CD4-positive, alpha-beta T cell treated with Interleukin-4 for 1 hour (primary cell): ENCODE measurements around the gene TCFL5.

Experiments used
- DNase-seq, 2 donors: peaks; one replicate each; pipeline ENCODE4 v3.0.0-alpha.2; 2020 to 2022

Gene TCFL5

DNA sequence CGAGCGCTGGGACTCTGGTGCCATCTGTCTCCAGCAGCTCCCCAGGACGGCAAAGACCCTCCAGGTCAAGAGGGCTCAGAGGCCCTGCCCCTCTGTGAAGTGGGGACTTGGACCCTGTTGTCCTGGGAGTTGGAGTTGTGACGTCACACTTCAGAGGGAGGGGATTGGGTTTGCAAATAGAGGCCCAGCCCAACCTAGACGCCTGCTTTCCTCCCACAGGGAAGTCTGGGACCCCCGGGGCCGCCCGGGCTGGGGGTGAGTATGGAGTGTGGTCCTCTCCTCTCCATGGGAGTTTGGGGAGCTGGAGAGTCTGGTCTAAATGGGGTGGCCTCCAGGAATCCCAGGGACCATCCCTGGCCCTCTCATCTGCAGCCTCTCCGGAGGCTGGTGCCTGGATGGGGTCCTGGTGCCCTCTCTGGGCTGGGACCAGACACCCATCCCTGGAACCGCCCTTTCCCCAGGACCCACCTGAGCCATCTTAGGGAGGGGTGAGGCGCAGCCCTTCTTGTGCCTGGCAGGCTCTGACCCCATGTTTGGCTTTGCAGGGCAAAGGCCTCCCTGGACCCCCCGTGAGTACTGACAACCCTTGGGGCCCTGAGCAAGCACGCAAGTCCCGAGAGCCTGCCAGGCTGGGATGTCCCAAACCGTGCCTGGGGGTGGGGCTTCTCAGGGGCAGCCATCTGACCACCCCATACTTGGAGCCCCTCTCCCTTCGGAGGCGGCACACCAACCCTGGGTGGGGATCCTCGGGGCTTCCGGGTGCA is 40.5 kb downstream of the TCFL5 start:
- no peak for DNase-seq

DNA sequence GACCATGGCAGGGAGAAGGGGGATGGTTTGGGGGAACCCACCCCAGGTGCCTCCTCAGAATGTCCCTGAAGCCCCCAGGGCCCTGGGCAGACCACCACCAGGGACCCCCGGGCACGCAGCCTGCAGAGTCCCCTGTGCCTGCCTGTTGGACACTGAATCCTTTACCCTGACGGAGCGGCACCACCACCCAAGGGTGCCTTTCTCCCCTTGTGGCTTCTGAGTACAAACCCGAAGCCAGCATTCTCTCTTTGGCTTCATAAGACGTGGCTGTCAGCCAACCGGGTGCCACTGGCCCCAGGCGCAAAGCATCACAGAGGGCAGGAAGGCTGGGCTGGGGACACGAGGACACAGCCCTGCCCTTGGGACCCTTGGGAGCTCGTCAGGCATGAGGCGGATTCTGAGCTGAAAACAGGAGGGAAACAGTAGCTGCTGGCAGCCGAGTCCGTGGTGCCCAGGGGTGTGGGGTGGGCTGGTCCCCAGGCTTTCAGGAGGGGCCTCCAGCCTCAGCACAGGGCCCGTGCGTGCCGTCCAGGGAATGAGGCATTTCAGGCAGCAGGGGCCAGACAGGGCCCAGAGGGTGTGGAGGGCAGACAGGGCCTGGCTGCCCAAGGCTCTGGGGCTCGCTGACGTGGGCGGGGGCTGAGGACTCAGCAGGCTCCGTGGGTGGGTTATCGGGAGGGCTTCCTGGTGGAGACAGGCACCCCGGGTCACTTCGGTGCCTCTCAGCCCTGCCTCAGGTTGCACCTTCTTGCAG is 41.2 kb downstream of the TCFL5 start:
- DNase-seq, result no peak

DNA sequence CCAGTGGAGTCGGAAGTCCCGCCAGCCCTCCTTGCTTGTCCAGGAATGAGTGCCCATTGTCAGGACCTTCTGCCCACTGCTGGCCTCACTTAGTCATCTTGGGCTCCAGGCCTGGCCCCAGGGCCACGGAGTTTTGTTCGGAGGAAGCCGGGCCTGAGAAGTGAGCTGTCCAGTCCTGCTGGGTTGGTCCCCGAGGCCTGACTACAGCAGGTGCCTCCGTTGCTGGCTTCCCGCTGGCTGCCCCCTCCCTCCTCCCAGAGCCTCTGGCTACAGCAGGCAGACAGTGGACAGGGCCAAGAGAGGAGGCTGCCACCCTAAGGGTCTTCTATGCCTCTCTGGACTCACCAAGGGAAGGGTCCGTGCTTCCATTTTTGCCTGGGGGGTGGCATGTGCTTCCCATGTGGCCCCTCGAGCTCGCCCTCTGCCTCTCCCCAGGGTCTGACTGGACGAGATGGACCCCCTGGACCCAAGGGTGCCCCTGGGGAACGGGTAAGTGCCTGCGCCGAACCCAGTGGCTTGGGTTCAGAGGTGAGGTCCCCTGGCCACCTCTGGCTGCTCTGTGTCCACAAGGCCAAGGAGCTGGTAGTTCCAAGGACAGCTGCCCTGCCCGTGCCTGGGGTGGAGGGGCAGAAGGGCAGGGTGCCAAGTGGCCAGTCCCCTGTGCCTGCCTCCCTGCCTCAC is 42.0 kb downstream of the TCFL5 start:
- DNase-seq, result no peak

DNA sequence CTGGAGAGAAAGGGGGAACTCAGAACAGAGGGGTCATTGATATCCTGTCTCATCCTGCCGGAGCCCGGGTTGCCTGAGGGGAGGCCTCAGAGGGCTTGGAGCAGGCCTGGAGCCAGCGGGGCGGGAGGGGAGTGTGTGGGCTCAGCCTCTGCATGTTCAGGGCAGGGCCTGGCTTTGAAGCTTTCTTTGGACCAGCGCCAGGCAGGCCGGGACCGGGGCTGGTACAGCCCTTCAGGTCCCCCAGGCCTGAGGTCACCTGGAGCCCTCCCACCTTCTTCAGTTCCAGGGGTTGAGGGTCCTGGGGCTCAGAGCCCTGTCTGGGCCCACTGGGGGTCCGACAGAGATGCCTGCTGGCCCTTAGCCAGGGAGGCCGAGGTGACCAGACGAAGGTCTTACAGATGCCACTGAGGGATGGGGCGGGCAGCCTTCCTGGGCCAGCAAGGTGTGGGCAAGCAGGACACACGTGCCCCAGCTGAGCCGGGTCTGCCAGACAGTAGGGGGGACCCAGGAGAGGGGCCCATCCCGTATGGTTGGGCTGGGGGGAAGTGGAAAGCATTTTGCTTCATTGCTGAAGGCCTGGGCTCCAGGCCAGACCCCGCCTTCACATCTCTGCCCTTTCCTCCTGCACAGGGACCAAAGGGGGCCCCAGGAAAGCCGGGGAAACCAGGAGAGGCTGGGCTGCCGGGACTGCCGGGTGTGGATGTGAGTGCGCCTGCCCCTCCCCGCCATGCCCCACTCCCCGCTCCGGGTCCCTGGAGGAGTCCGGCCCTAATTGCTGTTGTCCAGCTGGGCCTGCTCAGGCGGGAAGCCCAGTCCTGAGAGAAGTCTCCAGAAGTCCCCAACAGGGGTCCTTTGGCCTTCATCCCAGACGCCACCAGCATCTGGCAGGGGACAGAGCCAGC is 42.8 kb downstream of the TCFL5 start:
- no peak for DNase-seq

DNA sequence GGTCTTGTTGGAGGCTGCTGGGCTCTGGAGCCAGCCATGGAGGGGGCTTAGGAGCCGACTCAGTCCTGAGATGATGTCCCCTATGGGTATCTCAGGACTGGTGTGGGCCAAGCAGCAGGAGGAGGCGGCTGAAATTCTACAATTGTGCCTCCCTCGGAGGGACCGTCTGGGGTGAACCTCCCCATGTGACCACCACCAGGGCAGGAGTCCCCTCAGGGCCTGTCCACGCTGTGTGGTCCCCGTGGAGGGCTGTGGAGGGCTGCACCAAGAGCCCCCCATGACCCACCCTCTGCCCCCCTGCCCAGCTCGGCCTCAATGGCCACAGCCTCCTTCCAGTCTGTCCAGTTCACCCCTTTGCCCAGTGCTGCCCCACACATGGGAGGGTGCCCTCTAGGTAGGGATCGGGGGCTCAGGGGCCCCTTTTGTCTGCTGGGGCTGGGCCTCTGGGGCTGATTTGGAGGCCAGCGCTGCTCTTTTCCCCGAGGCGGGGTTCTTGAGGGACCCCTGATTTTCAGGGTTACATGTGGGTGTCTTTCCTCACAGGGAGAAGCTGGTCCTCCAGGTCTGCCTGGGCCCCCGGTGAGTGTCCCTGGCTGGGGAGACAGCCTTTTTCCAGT is 43.5 kb downstream of the TCFL5 start:
- no peak for DNase-seq

DNA sequence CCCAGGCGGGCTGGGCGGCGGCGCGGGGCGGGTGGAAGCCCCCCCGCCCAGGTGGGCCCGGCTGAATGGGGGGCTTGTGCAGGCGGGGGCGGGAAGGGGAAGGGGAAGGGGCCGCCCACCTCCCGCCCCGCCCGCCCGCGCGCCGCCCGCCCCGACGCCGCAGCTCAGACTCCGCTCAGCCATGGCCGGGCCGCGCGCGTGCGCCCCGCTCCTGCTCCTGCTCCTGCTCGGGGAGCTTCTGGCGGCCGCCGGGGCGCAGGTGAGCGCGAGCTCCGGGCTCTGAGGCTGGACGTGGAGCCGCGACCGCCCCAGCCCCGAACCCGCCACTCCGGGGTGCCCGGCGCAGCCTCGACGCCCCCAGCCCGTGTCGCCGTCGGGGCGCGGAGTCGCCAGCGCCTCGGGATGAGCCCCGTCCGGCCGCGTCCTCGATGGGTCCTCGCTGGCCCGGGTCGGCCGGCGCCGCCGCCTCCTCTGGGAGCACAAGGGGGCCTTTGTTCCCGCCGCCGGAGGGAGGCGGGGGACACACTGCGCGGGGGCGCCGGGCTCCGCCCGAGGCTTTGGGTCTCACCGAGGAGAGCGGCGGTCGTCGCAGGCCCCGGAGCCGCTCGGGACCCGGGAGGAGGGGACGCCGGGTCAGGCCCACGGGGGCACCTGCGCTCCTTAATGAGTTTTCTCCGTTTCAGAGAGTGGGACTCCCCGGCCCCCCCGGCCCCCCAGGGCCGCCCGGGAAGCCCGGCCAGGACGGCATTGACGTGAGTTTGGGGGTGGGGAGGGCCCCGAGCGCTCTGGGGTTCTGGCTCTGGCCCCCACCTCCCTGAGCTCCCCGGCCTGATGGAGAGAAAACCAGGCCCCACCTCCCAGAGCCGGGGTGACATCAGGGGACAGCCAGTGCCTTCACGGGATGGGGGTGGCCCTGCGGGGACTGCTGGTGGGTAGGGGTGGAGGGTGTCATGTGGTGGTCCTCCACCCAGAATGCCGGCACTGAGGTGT is 44.4 kb downstream of the TCFL5 start, which contains the start of gene COL9A3:
Gene COL9A3, plus strand, starts transcription at position 167 of the 990 bp plus-strand sequence. Its CDS starts 15 bp downstream, at position 182.
- no peak for DNase-seq

DNA sequence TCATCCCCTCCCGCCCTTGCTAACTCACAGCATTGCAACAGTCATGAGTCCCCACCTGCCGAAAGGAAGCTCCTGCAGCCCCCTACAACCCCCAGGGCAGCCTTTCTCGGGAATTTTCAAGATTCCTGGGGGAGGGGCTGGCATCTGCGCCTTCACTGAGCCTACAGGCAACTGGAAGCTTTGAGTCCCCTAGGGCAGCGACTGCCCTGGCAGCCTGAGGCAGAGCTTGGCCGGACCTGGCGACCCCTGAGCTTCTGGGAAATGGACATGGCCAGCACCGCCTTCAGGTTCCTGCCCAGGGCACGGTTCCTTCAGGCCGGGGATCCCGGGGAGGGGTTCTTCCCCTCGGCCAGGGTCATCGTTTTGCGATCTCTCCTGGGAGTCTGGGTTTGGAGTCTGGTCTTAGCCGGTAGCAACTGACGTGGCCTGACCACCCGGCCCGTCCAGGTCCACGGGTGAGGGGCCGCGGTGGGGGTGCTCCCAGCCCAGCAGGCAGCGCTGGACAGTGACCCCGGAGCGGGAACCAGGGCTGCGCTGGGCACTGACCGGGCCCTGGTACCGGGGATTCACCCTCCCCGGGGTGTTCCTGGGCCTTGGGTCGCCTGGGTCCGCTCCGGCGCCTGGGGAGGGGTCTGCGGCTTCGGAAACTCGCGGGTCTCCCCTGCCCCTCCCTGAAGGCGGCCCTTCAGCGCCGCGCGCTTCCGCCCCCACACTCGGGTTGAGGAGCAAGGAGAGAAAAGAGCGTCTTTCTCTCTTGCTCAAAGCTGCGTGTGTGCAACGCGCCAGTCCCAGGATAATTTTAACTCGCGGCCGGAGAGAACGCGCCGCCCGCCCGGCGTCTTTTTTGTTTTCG is 45.4 kb downstream of the TCFL5 start:
- no peak for DNase-seq

DNA sequence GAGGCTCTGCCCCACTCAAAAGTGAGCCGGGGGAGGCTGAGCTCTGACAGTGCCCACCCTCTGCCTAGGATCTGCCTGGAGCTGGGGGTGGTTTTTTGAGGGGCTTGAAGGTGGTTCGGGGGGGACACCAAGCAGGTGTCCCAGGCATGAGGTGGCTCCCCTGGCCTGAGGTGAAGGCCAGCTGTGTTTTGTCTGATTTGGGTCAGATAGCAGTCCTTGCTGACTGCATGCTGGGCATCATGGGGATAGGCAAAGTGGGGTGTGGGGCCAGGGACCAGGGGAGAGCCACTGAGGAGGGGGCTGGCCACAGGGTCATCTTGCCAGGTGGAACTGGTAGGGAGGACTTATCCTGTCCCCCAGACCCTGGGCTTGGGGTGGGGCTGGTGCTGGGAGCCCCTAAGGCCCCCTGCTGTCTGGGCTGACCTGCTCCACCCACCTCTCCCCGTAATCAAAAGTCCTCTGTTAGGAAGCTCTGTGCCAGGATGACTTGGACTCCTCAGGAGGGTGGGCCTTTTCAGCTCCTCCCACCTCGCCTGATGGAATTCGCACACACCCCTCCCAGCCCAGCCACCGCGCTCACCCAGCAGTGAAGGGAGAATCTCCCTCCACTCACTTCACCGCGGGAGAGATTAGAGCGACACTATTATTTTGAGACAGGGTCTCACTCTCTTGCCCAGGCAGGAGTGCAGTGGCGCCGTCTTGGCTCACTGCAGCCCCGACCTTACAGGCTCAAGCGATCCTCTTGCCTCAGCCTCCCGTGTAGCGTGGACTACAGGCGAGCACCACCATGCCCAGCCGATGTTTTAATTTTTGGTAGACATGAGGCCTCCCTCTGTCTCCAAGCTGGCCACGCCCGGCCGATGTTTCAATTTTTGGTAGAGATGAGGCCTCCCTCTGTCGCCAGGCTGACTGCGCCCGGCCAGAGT is 46.3 kb downstream of the TCFL5 start:
- no peak for DNase-seq

DNA sequence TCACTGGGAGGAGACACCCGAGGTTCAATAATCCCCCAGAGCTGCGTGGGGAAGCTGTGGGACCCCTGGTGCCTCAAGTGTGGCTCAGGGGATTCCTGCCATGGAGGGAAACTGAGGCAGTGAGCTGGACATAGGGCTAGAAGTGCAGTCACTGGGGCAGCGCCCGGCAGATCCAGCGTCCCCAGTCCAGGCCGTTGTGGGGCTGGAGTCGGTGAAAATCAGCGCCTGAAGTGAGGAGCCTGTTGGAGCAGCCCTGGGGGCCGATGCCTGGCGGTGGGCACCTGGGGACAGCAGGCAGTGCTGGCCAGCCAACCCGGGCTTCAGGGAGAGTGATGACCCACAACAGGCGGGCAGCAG is 46.9 kb downstream of the TCFL5 start:
- no peak for DNase-seq

DNA sequence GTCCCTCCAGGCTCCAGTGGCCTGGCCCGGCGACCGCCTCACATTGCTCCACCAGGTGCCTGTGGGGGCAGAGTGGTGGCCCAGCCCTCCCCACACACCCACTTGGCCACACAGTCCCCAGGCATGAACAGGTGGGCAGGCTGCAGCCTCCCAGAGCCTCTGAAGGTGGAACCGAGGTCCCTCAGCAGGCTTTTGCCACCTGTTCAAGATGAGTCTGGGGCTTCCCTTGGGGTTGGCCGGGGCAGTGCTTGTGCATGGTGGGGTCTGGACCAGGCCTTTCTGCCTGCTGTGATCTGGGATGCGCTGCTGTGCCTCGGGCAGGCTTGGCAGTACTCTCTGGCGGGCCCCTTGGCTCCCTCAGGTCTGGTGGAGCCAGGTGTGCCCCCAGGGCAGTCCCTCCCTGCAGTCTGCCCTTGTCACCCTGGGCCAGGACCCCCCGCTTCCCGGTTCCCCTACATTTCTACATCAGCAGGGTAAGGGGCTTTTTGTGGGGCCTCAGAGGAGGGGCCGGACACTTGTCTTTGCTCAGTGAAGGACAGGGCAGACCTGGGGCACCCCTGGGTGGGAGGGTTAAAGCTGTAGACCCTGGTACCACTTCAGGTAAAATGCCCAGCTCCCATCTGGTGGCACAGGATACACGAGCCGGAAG is 47.4 kb downstream of the TCFL5 start:
- no peak for DNase-seq

DNA sequence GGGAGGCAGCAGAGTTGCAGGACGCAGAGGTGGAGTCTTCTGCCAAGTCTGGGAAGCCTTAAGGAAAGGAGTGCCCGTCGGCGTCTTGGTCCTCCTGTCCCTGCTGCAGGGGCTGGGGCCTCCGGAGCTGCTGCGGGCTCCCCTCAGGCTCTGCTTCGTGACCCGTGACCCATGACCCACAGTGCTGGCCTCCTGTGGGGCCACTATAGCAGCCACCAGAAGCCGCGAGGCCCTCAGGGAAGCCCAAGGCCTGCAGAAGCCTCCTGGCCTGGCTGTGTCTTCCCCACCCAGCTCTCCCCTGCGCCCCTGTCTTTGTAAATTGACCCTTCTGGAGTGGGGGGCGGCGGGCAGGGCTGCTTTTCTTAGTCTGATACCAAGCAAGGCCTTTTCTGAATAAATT is 48.0 kb downstream of the TCFL5 start:
- no peak for DNase-seq

DNA sequence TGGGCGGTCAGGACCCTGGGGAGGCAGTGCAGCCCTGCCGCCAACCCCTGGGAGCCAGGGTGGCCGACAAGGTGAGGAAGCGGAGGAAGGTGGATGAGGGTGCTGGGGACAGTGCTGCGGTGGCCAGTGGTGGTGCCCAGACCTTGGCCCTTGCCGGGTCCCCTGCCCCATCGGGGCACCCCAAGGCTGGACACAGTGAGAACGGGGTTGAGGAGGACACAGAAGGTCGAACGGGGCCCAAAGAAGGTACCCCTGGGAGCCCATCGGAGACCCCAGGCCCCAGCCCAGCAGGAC is 48.8 kb downstream of the TCFL5 start:
- no peak for DNase-seq

DNA sequence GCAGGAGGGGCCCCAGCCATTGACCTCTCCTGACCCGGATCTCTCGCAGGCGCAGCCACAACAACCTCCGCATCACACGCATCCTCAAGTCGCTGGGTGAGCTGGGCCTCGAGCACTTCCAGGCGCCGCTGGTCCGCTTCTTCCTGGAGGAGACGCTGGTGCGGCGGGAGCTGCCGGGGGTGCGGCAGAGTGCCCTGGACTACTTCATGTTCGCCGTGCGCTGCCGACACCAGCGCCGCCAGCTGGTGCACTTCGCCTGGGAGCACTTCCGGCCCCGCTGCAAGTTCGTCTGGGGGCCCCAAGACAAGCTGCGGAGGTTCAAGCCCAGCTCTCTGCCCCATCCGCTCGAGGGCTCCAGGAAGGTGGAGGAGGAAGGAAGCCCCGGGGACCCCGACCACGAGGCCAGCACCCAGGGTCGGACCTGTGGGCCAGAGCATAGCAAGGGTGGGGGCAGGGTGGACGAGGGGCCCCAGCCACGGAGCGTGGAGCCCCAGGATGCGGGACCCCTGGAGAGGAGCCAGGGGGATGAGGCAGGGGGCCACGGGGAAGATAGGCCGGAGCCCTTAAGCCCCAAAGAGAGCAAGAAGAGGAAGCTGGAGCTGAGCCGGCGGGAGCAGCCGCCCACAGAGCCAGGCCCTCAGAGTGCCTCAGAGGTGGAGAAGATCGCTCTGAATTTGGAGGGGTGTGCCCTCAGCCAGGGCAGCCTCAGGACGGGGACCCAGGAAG is 49.3 kb downstream of the TCFL5 start:
- DNase-seq, result no peak

DNA sequence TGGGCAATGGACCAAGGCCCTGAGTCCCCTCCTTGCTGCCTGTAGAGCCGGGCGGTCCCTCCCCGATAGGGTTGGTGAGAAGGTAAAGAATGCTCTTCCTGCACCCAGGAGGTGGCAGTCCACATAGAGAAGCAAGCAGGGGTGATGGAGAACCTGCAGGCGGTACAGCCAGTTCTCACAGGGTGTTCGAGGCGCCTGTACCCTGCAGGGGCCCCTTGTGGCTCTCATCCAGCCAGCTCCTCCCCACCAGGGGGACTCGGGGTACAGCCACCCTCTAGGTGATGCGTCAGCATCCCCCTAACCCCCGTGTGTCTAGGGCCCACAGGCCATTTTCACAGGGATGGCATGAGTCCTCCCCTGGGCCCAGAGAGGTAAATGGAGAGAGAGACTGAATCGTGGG is 49.9 kb downstream of the TCFL5 start:
- no peak for DNase-seq

DNA sequence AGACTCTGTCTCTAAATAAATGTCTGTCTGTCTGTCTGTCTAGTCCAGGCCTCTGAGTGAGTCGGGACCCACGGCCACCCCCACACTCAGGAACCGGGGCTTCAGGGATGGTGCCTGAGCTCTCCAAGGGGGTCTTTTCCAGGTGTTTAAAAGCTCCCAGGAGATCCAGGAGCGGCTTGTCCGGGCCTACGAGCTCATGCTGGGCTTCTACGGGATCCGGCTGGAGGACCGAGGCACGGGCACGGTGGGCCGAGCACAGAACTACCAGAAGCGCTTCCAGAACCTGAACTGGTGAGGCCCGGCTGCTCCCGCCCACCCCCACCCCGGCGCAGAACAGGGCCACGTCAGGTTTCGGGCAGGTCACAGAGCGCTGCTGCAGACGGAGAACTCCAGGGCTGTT is 50.3 kb downstream of the TCFL5 start:
- DNase-seq, result no peak

DNA sequence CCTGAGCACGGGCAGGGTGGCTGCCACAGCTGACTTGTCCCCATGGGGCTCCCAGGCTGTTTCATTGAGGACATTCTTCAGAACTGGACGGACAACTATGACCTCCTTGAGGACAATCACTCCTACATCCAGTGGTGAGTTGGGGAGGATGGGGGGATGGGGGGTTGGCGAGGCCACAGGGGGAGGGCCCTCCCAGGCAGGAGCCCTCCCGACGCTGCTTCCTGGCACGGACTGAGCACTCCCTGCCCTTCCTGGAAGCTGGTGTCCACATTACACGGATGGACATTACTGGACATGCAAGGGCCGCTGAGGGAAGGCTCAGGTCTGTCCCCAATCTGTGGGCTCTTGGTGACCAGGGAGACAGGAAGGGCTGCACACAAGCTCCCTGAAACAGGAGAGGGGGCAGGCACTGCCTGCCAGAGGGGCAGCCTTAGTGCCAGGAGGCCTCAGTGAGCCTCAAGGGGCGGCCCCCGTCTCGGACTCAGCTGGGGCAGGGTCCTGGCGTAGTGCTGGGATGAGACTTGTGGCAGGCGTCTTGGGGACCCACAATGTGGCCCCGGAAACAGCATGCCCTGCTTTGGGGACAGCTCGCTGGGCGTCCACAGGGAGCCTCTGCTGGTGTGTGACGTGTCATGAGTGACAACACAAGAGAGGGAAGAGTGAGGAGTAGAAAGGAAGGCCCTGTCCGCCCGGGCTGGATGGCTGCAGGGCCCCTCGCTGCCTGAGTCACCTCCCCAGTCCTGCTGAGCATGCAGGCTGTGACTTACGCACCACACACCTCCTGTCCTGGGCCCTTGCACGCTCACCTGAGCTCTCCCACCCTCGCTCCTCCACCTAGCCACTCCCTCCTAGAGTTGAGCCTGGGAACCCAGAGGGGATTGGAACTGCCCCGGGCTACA is 51.8 kb downstream of the TCFL5 start:
- DNase-seq, result no peak
